ENCODE measurements around the gene GOSR1. TPM values are rescaled to one million over a fixed set of nuclear protein-coding genes. Genes with fewer than 3 reads are reported as not detected.

GOSR1 gene
- total RNA-seq, 1 donor from 2014 or later, result 47.5 TPM

DNA sequence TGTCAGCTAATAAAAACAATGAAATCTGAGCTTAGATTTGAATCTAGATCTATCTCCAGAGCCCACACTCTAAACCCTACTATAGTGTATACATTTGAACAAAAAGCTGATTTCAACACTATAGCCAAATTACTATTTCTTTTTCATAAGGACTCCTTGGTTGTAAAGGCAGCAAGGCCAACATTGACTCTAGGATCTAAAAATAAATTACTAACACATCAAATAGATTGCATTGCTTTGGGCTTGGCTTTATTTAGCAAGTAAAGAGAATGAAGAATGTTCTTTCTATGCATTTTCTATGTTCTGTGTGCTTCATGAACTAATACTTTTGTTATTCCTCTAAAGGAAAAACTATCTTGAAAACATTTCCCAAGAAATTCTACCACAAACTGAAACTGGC is 5.3 kb downstream of the GOSR1 start:
- TF ChIP-seq CTCF (IDR thresholded peaks at IDR 0.05), result no peak
- peaks cover 17% of the 10 kb centered on the region for H3K4me1 Mint-ChIP-seq (ENCODE audit: low read depth)
- H3K9me3 Mint-ChIP-seq (ENCODE audit: low read depth), result no peaks in the 10 kb centered on the region
- no peak overlapping the region for H3K27ac Mint-ChIP-seq (ENCODE audit: unreplicated experiment)
- no peak overlapping the region for H3K4me3 Mint-ChIP-seq (ENCODE audit: unreplicated experiment)
- H3K27me3 Mint-ChIP-seq (ENCODE audit: low read depth), result no peaks in the 10 kb centered on the region
- DNase-seq (ENCODE audit: low spot score), result no peak
- peaks cover 27% of the 10 kb centered on the region for H3K36me3 Mint-ChIP-seq (ENCODE audit: low read depth)

DNA sequence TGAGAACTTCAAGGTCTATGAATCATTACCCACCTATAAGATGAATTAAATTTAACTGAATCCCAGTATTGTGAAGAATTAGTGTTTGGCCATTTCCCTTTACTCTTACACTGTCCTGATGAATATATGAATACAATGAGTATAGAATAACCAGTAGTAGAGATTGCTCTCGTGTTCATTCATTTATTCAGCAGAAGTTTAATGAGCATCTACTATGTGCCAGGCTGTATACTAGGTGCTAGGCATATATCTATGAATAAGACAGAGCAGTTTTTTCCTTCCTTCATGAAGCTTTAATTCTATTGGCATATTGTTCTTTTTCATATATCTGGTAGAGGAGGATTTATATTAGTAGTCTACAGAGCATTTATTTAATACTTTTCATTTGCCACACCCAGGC is 6.0 kb downstream of the GOSR1 start:
- peaks cover 11% of the 10 kb centered on the region for H3K4me1 Mint-ChIP-seq (ENCODE audit: low read depth)
- H3K4me3 Mint-ChIP-seq (ENCODE audit: unreplicated experiment), result no peak overlapping the region
- H3K36me3 Mint-ChIP-seq (ENCODE audit: low read depth), result peaks cover 31% of the 10 kb centered on the region
- no peak overlapping the region for H3K27ac Mint-ChIP-seq (ENCODE audit: unreplicated experiment)
- TF ChIP-seq CTCF (IDR thresholded peaks at IDR 0.05), result no peak
- no peak for DNase-seq (ENCODE audit: low spot score)
- H3K27me3 Mint-ChIP-seq (ENCODE audit: low read depth), result no peaks in the 10 kb centered on the region
- H3K9me3 Mint-ChIP-seq (ENCODE audit: low read depth), result no peaks in the 10 kb centered on the region

DNA sequence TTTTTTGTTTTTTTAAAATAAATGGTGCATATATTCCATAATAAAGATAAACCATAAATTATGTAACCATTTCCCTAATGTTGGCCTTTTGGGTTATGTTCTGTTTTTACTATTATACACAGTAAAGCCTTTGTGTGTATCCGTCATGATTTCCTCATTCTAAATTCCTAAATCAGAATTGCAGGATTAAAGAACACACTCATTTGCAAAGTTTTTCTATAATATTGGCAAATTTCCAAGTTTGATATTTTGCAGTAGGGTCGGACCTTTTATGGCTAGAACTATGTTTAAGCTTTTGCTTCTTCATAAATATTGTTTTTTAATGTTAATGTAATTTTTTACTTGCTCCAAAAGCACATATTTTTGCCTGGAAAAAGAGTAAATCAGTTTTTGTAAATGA is 16.6 kb downstream of the GOSR1 start:
- Mint-ChIP-seq H3K27ac (ENCODE audit: unreplicated experiment) (no peak overlapping the region), H3K4me1 (ENCODE audit: low read depth) (no peaks in the 10 kb centered on the region), H3K9me3 (ENCODE audit: low read depth) (no peaks in the 10 kb centered on the region), H3K36me3 (ENCODE audit: low read depth) (peaks cover 45% of the 10 kb centered on the region), H3K27me3 (ENCODE audit: low read depth) (no peaks in the 10 kb centered on the region), H3K4me3 (ENCODE audit: unreplicated experiment) (no peak overlapping the region)
- no peak for TF ChIP-seq CTCF (IDR thresholded peaks at IDR 0.05)
- DNase-seq (ENCODE audit: low spot score), result no peak

DNA sequence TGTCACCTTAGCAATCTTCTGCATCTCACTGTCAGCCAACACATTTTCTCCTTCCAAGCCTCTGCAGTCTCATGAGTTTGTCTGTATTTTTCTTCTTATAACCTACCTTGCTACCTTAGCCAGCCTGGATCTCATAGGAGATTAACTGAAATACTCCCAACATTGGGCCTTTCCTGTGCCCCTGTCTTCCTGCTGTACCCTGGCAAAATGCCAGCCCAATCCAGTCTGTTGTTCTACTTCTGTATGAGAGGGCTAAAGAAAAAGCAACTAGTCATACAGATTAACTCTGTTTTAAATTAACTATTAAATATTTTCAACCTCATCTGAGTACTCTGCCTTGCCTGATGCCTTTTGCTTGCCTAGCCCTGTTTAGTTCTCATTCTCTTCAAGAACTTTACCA is 18.4 kb downstream of the GOSR1 start:
- Mint-ChIP-seq H3K4me1 (ENCODE audit: low read depth) (no peaks in the 10 kb centered on the region), H3K36me3 (ENCODE audit: low read depth) (peaks cover 43% of the 10 kb centered on the region), H3K27ac (ENCODE audit: unreplicated experiment) (no peak overlapping the region), H3K4me3 (ENCODE audit: unreplicated experiment) (no peak overlapping the region), H3K27me3 (ENCODE audit: low read depth) (no peaks in the 10 kb centered on the region), H3K9me3 (ENCODE audit: low read depth) (no peaks in the 10 kb centered on the region)
- no peak for DNase-seq (ENCODE audit: low spot score)
- TF ChIP-seq CTCF (IDR thresholded peaks at IDR 0.05), result no peak

GRCh38 chr17:30503558-30503957 is 26.4 kb downstream of the GOSR1 start:
- no peak for TF ChIP-seq CTCF (IDR thresholded peaks at IDR 0.05)
- H3K9me3 Mint-ChIP-seq (ENCODE audit: low read depth), result no peaks in the 10 kb centered on the region
- H3K4me1 Mint-ChIP-seq (ENCODE audit: low read depth), result no peaks in the 10 kb centered on the region
- H3K27me3 Mint-ChIP-seq (ENCODE audit: low read depth), result no peaks in the 10 kb centered on the region
- no peak for DNase-seq (ENCODE audit: low spot score)
- no peak overlapping the region for H3K4me3 Mint-ChIP-seq (ENCODE audit: unreplicated experiment)
- H3K36me3 Mint-ChIP-seq (ENCODE audit: low read depth), result peaks cover 38% of the 10 kb centered on the region
- H3K27ac Mint-ChIP-seq (ENCODE audit: unreplicated experiment), result no peak overlapping the region

Data from chondrocyte (in vitro differentiated cells).